Esophagus muscularis mucosa (tissue), 4 donors: Measurements from ENCODE around the gene RFX6.

ENCODE experiments used
- EP300 ChIP-seq: sonication (generic); formaldehyde crosslinking; IDR thresholded peaks from one replicate; pipeline ENCODE4 v1.6.1; 2017; ENCODE audit warnings: antibody characterized with exemption
- POLR2A ChIP-seq: fragments of 450-650 bp; IDR thresholded peaks from one replicate; pipeline ENCODE4 v1.6.1; 2017; ENCODE audit warnings: antibody characterized with exemption, moderate library complexity, mild to moderate bottlenecking, low read depth
- POLR2AphosphoS5 ChIP-seq, 2 donors: sonication (generic); formaldehyde crosslinking; IDR thresholded peaks; one replicate each; pipeline ENCODE4 v1.6.1; 2017; ENCODE audit warnings: antibody characterized with exemption in 2 of 2
- TF ChIP-seq, protein P1 (sequence below), 3 experiments: fragments of 200-600 bp in 2 of 3; fragments of 450-650 bp in 1 of 3; sonication (generic) in 2 of 3; IDR thresholded peaks; one replicate each; pipeline ENCODE4 v1.5.1; 2017 to 2019; ENCODE audit warnings: antibody characterized with exemption in 3 of 3, mild to moderate bottlenecking in 2 of 3, moderate library complexity in 1 of 3

DNA sequence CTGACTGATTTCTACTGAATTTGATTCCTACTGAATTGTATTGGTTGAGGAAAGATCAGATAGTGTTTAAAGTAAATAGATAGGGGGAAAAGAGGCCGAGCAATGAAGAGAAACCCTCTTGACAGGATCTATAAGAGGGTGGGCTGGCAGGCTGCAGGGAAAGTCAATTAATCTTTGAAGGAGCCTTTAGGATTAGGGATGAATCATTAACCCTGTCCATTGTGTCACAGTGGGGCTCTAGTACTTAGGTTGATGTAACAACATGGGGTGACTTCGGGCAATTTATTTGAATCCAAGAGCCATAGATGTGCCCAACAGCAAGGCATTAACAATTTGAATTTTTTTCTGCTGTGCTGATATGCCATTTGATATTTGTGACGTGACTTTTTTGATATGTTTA lies 7.5 kb downstream of the RFX6 start:
- TF ChIP-seq, protein P1, sequence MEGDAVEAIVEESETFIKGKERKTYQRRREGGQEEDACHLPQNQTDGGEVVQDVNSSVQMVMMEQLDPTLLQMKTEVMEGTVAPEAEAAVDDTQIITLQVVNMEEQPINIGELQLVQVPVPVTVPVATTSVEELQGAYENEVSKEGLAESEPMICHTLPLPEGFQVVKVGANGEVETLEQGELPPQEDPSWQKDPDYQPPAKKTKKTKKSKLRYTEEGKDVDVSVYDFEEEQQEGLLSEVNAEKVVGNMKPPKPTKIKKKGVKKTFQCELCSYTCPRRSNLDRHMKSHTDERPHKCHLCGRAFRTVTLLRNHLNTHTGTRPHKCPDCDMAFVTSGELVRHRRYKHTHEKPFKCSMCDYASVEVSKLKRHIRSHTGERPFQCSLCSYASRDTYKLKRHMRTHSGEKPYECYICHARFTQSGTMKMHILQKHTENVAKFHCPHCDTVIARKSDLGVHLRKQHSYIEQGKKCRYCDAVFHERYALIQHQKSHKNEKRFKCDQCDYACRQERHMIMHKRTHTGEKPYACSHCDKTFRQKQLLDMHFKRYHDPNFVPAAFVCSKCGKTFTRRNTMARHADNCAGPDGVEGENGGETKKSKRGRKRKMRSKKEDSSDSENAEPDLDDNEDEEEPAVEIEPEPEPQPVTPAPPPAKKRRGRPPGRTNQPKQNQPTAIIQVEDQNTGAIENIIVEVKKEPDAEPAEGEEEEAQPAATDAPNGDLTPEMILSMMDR (IDR thresholded peaks at IDR 0.05), result no peak
- TF ChIP-seq POLR2AphosphoS5 (IDR thresholded peaks at IDR 0.05) (no peak), EP300 (no peak), POLR2A (no peak)
